NCI-H2227 (cell line): ENCODE data around the gene HCN2.
A peak's percentile ranks its signal among the peaks of the same experiment; 100 is the strongest.

Experiments used
- DNase-seq: peaks from one replicate; lab custom pipeline; 2025; ENCODE audit not compliant: unreplicated experiment; lab: John Stamatoyannopoulos, UW

The HCN2 gene

GRCh38 chr19:651114-651818 lies 61.6 kb downstream of the HCN2 start:
- DNase-seq: no peak

DNA sequence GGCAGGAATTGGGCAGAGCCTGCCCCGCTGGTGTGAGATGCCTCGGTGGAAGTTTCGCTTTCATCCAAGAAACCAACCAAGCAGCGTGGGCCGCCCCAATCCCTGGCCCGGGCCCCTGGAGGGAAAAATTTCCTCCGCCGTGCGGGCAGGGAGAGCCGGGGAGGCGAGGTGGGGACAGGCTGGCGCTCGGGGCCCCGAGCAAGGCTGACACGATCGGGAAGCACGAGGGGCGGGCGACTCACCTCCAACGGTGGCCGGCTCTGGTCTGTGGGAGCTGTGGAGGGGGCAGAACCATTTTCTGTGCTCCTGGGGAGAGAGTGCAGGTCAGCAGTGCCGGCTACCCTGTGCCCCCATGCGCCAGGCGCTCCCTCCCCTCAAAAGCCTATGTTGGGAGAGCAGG lies 62.3 kb downstream of the HCN2 start:
- DNase-seq: no peak

- DNase-seq: no peak
These were observed 63.0 kb downstream of the HCN2 start for GRCh38 chr19:652467-653389.

- DNase-seq: no peak
These were observed 63.7 kb downstream of the HCN2 start for GRCh38 chr19:653425-653824.

GRCh38 chr19:655691-656090 lies 66.0 kb downstream of the HCN2 start:
- DNase-seq: no peak

DNA sequence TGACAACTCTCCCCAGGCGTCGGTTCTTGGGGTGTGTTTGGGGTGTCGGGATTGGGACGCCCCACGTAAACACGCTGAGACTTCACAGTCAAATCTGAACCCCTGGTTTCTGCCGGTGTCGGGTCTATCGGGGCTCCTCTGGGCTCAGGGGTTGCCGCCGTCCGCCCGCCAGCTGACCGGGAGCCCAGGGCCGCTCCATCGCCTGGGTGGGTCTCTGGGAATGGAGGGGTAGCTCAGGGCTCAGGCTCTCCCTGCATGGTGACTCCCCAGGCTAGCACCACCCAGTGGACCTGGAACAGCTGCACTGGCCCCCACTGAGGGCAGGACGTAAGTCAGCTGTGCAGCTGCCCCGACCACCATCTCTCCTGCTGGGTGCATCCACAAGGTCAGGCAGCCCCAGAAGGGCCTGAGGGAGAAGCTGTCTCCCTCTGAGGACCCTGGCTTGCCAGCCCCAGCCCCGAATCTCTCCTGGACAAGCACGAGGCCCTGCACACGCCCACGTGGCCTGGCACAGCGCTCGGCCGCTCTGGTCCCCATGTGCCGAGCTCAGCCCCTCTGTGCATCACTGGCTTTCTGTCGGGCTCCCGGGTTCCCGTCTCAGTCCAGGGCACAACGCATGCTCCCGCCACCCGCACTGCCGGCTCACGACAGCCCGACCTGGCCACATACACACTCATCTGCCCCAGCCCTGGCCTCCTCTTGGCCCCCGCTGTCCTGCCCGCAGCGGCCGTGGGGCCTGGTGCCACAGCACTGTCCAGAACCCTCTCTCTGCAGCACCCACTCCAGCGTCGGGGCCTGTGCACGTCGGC lies 67.3 kb downstream of the HCN2 start:
- DNase-seq: no peak

GRCh38 chr19:657611-658010 lies 67.9 kb downstream of the HCN2 start:
- DNase-seq: no peak

GRCh38 chr19:658059-658839 lies 68.6 kb downstream of the HCN2 start:
- DNase-seq: no peak

- no peak for DNase-seq
These were observed 69.5 kb downstream of the HCN2 start for GRCh38 chr19:658916-659839.

DNA sequence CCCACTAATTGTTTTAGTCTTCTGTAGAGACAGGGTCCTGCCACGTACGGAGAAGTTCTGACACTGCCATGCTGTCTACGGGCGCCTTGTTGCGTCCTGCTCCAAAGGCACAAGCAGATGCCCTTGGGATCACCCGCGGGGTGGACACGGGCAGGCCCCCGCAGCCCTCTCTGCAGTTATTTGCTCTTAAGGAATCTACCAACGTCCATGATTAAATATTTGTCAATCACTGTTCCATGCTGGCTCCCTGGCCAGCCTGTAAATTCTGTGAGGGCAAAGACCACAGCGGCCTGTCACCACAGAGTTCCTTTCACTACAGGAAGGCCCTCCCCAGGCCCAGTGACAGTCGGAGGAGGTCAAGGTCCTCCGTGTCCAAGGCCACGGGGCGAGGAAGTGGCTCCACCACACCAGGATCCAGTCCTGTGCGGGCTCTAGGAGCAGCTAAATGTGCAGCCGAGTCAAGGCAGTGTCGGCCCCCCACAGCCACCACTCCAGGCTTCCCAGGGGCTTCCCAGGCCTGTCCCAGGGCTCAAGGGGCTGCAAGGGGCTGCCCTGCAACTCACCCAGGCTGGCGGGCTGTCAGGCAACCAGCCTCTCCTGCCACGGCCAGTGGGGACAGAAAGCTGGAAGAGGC lies 71.2 kb downstream of the HCN2 start:
- DNase-seq: no peak

DNA sequence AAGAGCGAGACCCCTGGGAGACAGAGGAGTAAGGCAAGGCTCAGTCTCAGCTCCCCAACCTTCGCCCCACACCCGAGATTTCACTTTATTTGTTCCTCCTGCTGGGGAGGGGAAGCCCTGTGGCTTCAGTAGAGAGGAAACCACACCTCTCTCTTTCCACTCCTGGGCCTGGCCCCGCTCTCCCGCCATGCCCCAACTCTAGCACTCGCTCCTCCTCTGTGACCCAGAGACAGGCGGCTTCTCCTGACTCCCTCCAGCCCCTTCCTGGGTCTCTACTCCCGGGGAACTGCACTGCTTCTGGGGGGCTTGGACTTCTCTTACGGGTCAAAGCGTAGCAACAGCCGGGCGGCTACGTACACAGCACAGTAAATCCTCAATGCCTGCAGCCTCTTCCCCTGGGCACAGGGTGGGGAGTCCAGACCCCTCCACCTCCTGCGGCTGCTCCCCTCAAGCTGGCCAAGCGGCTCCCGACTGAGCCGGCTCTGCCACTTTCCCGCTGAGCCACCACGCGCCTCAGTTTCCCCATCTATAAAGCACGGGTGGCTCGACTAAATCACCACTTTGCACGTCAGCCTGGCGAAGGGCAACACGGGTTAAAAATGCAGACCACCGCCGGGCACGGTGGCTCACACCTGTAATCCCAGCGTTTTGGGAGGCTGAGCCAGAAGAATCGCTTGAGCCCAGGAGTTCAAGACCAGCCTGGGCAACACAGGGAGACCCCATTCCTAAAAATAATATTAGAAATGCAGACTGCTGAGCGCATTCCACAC lies 71.9 kb downstream of the HCN2 start:
- no peak for DNase-seq

- no peak for DNase-seq
These were observed 72.7 kb downstream of the HCN2 start for GRCh38 chr19:662207-662961.

GRCh38 chr19:662962-663681 lies 73.4 kb downstream of the HCN2 start, which contains the start of gene RNF126:
Gene RNF126, minus strand, starts transcription at chr19:663214. Its CDS starts 93 bp downstream, at chr19:663121.
- peak; percentile 93 for DNase-seq

- no peak for DNase-seq
These were observed 74.0 kb downstream of the HCN2 start for GRCh38 chr19:663682-664117.

- peak; percentile 64 for DNase-seq
These were observed 75.3 kb downstream of the HCN2 start for GRCh38 chr19:664913-665443.
